Activated CD4-positive, alpha-beta memory T cell treated with anti-CD3 and anti-CD28 coated beads, Interleukin-2, amount 10 ng/mL, durations not matched to agents 7 days and 5 days (primary cell): ENCODE results near the gene SHOX. TPM values are rescaled to one million over a fixed set of nuclear protein-coding genes. Genes with fewer than 3 reads are reported as not detected.

Experiments used
- CTCF ChIA-PET: fragments of 350-600 bp; sonication (Branson Sonifier 250); formaldehyde crosslinking; loops from one replicate; lab custom pipeline; 2021; ENCODE audit warnings: antibody characterized with exemption, inconsistent platforms; lab: Charles Lee
- POLR2A ChIA-PET: fragments of 350-600 bp; sonication (Branson Sonifier 250); formaldehyde crosslinking; loops from one replicate; lab custom pipeline; 2021; ENCODE audit warnings: antibody characterized with exemption; lab: Charles Lee
- DNase-seq: peaks from one replicate; pipeline ENCODE4 v3.0.0-alpha.2; 2020
- H3K27ac Mint-ChIP-seq: one replicate; pipeline ENCODE4 v1.8.0; 2021; ENCODE audit warnings: mild to moderate bottlenecking, mixed read lengths
- H3K27me3 Mint-ChIP-seq: one replicate; pipeline ENCODE4 v1.8.0; 2021; ENCODE audit warnings: mixed read lengths
- H3K36me3 Mint-ChIP-seq: one replicate; pipeline ENCODE4 v1.8.0; 2021; ENCODE audit warnings: low read depth, mixed read lengths
- H3K4me1 Mint-ChIP-seq: one replicate; pipeline ENCODE4 v1.8.0; 2021; ENCODE audit warnings: mixed read lengths
- H3K4me3 Mint-ChIP-seq: one replicate; pipeline ENCODE4 v1.8.0; 2021; ENCODE audit warnings: mild to moderate bottlenecking, mixed read lengths
- H3K9me3 Mint-ChIP-seq: one replicate; pipeline ENCODE4 v1.8.0; 2021; ENCODE audit warnings: mixed read lengths
- total RNA-seq, 2 experiments: library from RNA; stranded (reverse); gene quantifications; one replicate each; pipeline ENCODE4 v1.2.3, GENCODE V29; 2021

Gene SHOX
- total RNA-seq, 2 experiments from 2014 or later, result not detected

DNA sequence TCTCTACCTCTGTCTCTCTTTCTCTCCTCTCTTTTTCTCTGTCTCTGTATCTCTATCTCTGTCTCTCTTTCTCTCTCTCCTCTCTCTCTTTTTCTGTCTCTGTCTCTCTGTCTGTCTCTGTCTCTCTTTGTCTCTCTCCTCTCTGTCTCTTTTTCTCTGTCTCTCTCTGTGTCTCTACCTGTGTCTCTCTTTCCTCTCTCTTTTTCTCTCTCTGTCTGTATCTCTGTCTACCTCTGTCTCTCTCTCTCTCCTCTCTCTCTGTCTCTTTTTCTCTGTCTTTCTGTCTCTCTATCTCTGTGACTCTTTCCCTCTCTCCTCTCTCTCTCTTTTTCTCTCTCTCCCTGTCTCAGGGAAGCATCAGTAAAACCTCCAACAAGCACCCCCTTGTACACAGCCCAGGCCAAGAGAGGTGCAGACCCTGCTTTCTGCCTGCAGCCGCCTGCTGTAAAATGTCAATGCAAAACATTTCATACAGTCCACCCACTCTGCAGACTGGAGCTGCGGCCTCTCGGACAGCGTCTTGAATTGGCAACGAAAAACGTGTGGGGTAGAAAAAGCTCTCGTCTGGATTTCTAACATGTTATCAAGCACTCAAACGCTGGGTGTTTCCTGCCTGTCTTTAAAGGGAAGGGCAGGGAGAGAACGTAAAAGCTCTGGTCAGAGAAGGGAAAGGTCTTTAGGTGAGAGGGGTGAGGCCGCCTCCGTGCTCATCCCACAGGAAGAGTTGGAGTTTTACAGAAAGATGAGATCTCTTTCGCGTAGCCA is 3.7 kb upstream of the SHOX start:
- no peak overlapping the region for H3K4me3 Mint-ChIP-seq
- peaks cover 47% of the 10 kb centered on the region for H3K27me3 Mint-ChIP-seq
- no peak overlapping the region for H3K27ac Mint-ChIP-seq
- POLR2A ChIA-PET, result no interaction called here
- peaks cover 2% of the 10 kb centered on the region for H3K4me1 Mint-ChIP-seq
- H3K9me3 Mint-ChIP-seq, result peaks cover 5% of the 10 kb centered on the region
- no peak for DNase-seq
- CTCF ChIA-PET, result no interaction called here
- H3K36me3 Mint-ChIP-seq, result no peaks in the 10 kb centered on the region

DNA sequence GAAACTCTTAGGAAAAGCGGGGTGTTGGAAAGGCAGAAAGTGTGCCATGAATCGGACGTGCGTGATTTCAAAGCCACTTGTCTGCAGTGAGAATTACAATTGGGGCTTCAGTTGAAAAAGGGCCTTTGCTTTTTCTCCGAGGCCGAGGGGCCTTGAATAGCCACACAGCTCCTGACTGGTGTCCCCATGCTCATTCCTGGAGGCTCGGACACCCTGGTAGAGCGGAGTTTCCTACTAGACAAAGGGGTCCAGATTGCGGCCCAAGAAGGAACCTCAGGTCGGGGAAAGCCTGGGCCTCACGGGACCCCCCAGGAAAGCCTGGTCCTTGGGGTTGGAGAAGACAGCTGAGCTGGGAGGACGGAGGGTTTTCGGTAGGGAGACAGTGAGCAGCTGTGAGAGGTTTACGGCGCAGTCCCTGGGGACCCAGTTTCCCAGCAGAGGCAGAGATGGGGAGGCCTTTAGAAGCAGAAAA is 3.0 kb upstream of the SHOX start:
- no peaks in the 10 kb centered on the region for H3K36me3 Mint-ChIP-seq
- POLR2A ChIA-PET, result no interaction called here
- no peak for DNase-seq
- peaks cover 45% of the 10 kb centered on the region for H3K27me3 Mint-ChIP-seq
- CTCF ChIA-PET, result no interaction called here
- H3K4me3 Mint-ChIP-seq, result no peak overlapping the region
- peaks cover 5% of the 10 kb centered on the region for H3K9me3 Mint-ChIP-seq
- no peak overlapping the region for H3K27ac Mint-ChIP-seq
- peaks cover 2% of the 10 kb centered on the region for H3K4me1 Mint-ChIP-seq

DNA sequence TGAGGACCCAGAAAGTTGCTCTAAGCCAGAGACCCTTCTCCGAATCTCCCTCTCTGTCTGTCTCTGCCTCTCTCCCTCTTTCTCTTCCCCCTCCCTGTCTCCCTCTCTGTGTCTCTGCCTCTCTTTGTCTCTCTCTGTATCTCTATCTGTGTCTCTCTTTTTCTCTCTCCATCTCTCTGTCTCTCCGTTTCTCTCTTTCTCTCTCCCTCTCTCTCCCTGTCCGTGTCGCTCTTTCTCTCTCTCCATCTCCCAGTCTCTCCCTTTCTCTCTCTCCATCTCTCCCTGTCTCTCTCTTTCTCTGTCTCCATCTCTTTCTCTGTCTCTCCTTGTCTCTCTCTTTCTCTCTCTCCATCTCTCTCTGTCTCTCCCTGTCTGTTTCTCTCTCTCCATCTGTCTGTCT is 2.6 kb upstream of the SHOX start:
- POLR2A ChIA-PET, result no interaction called here
- H3K4me1 Mint-ChIP-seq, result peaks cover 2% of the 10 kb centered on the region
- no peak overlapping the region for H3K27ac Mint-ChIP-seq
- CTCF ChIA-PET, result no interaction called here
- no peaks in the 10 kb centered on the region for H3K36me3 Mint-ChIP-seq
- no peak overlapping the region for H3K4me3 Mint-ChIP-seq
- peaks cover 47% of the 10 kb centered on the region for H3K27me3 Mint-ChIP-seq
- no peak for DNase-seq
- H3K9me3 Mint-ChIP-seq, result peaks cover 5% of the 10 kb centered on the region

DNA sequence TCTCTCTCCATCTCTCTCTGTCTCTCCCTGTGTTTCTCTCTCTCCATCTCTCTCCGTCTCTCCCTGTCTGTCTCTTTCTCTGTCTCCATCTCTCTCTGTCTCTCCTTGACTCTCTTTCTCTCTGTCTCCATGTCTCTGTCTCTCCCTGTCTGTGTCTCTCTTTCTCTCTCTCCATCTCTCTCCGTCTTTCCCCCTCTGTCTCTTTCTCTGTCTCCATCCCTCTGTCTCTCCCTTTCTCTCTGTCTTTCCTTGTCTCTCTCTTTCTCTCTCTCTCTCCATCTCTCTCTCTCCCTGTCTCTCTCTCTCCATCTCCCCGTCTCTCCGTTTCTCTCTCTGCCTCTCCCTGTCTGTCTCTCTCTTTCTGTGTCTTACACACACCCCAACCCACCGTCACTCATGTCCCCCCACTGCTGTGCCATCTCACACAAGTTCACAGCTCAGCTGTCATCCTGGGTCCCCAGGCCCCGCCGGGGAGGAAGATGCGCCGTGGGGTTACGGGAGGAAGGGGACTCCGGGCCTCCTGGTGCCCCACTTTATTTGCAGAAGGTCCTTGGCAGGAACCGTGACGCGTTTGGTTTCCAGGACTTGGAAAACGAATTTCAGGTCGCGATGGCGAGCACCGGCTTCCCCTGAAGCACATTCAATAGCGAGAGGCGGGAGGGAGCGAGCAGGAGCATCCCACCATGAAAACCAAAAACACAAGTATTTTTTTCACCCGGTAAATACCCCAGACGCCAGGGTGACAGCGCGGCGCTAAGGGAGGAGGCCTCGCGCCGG is 1.2 kb upstream of the SHOX start:
- peak; percentile 12 for DNase-seq
- CTCF ChIA-PET, result no interaction called here
- no peaks in the 10 kb centered on the region for H3K36me3 Mint-ChIP-seq
- H3K9me3 Mint-ChIP-seq, result peaks cover 5% of the 10 kb centered on the region
- no peaks in the 10 kb centered on the region for H3K4me1 Mint-ChIP-seq
- H3K4me3 Mint-ChIP-seq, result no peak overlapping the region
- POLR2A ChIA-PET, result no interaction called here
- H3K27ac Mint-ChIP-seq, result no peak overlapping the region
- H3K27me3 Mint-ChIP-seq, result peaks cover 50% of the 10 kb centered on the region

DNA sequence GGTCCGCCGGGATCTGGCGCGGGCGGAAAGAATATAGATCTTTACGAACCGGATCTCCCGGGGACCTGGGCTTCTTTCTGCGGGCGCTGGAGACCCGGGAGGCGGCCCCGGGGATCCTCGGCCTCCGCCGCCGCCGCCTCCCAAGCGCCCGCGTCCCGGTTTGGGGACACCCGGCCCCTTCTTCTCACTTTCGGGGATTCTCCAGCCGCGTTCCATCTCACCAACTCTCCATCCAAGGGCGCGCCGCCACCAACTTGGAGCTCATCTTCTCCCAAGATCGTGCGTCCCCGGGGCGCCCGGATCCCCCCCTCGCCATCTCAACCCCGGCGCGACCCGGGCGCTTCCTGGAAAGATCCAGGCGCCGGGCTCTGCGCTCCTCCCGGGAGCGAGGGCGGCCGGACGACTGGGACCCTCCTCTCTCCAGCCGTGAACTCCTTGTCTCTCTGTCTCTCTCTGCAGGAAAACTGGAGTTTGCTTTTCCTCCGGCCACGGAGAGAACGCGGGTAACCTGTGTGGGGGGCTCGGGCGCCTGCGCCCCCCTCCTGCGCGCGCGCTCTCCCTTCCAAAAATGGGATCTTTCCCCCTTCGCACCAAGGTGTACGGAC is 482 bp upstream of the SHOX start:
- Mint-ChIP-seq H3K27me3 (peaks cover 47% of the 10 kb centered on the region), H3K27ac (no peak overlapping the region), H3K4me3 (no peak overlapping the region), H3K9me3 (peaks cover 5% of the 10 kb centered on the region), H3K4me1 (no peaks in the 10 kb centered on the region), H3K36me3 (no peaks in the 10 kb centered on the region)
- ChIA-PET CTCF (no interaction called here), POLR2A (no interaction called here)
- peak; percentile 6 for DNase-seq

DNA sequence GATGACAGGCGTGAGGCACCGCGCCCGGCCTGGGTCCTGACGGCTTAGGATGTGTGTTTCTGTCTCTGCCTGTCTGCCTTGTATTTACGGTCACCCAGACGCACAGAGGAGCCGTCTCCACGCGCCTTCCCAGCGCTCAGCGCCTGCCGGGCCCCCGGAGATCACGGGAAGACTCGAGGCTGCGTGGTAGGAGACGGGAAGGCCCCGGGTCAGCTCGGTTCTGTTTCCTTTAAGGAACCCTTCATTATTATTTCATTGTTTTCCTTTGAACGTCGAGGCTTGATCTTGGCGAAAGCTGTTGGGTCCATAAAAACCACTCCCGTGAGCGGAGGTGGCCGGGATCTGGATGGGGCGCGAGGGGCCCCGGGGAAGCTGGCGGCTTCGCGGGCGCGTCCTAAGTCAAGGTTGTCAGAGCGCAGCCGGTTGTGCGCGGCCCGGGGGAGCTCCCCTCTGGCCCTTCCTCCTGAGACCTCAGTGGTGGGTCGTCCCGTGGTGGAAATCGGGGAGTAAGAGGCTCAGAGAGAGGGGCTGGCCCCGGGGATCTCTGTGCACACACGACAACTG is 1.3 kb downstream of the SHOX start:
- Mint-ChIP-seq H3K36me3 (no peaks in the 10 kb centered on the region), H3K4me1 (no peaks in the 10 kb centered on the region), H3K27ac (no peak overlapping the region), H3K27me3 (peaks cover 52% of the 10 kb centered on the region), H3K4me3 (no peak overlapping the region), H3K9me3 (peaks cover under 1% of the 10 kb centered on the region)
- ChIA-PET POLR2A (no interaction called here), CTCF (no interaction called here)
- peak; percentile 9 for DNase-seq

DNA sequence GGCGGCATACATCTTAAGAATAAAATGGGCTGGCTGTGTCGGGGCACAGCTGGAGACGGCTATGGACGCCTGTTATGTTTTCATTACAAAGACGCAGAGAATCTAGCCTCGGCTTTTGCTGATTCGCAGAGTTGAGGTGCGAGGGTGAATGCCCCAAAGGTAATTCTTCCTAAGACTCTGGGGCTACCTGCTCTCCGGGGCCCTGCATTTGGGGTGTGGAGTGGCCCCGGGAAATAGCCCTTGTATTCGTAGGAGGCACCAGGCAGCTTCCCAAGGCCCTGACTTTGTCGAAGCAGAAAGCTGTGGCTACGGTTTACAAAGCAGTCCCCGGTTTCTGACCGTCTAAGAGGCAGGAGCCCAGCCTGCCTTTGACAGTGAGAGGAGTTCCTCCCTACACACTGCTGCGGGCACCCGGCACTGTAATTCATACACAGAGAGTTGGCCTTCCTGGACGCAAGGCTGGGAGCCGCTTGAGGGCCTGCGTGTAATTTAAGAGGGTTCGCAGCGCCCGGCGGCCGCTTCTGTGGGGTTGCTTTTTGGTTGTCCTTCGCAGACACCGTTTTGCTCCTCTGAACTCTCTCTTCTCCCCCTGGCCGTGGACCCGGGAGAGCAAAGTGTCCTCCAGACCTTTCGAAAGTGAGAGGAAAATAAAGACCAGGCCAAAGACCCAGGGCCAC is 1.9 kb downstream of the SHOX start:
- Mint-ChIP-seq H3K36me3 (no peaks in the 10 kb centered on the region), H3K4me1 (no peaks in the 10 kb centered on the region), H3K27ac (peak overlapping the region; percentile 21), H3K9me3 (no peaks in the 10 kb centered on the region), H3K27me3 (peaks cover 57% of the 10 kb centered on the region), H3K4me3 (no peak overlapping the region)
- DNase-seq, result no peak
- ChIA-PET POLR2A (no interaction called here), CTCF (no interaction called here)

DNA sequence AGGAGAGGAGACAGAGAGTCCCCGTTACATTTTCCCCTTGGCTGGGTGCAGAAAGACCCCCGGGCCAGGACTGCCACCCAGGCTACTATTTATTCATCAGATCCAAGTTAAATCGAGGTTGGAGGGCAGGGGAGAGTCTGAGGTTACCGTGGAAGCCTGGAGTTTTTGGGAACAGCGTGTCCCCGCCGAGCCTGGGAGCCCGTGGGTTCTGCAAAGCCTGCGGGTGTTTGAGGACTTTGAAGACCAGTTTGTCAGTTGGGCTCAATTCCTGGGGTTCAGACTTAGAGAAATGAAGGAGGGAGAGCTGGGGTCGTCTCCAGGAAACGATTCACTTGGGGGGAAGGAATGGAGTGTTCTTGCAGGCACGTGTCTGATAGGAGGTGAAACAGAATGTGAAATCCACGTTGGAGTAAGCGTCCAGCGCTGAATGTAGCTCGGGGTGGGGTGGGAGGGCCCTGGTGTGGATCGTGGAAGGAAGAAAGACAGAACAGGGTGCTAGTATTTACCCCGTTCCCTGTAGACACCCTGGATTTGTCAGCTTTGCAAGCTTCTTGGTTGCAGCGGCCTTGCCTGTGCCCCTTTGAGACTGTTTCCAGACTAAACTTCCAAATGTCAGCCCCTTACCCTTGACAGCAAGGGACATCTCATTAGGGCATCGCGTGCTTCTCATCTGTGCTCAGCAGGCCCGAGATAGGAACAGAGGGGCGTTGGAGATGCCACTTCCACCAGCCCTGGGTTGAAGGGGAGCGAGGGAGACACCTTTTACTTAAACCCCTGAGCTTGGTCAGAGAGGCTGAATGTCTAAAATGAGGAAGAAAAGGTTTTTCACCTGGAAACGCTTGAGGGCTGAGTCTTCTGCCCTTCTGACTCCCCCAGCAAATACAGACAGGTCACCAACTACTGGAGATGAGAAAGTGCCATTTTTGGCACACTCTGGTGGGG is 2.7 kb downstream of the SHOX start:
- no peaks in the 10 kb centered on the region for H3K36me3 Mint-ChIP-seq
- H3K9me3 Mint-ChIP-seq, result no peaks in the 10 kb centered on the region
- ChIA-PET POLR2A (no interaction called here), CTCF (no interaction called here)
- H3K4me3 Mint-ChIP-seq, result no peak overlapping the region
- H3K27ac Mint-ChIP-seq, result peak overlapping the region; percentile 47
- no peaks in the 10 kb centered on the region for H3K4me1 Mint-ChIP-seq
- peaks cover 61% of the 10 kb centered on the region for H3K27me3 Mint-ChIP-seq
- DNase-seq, result peak; percentile 4

DNA sequence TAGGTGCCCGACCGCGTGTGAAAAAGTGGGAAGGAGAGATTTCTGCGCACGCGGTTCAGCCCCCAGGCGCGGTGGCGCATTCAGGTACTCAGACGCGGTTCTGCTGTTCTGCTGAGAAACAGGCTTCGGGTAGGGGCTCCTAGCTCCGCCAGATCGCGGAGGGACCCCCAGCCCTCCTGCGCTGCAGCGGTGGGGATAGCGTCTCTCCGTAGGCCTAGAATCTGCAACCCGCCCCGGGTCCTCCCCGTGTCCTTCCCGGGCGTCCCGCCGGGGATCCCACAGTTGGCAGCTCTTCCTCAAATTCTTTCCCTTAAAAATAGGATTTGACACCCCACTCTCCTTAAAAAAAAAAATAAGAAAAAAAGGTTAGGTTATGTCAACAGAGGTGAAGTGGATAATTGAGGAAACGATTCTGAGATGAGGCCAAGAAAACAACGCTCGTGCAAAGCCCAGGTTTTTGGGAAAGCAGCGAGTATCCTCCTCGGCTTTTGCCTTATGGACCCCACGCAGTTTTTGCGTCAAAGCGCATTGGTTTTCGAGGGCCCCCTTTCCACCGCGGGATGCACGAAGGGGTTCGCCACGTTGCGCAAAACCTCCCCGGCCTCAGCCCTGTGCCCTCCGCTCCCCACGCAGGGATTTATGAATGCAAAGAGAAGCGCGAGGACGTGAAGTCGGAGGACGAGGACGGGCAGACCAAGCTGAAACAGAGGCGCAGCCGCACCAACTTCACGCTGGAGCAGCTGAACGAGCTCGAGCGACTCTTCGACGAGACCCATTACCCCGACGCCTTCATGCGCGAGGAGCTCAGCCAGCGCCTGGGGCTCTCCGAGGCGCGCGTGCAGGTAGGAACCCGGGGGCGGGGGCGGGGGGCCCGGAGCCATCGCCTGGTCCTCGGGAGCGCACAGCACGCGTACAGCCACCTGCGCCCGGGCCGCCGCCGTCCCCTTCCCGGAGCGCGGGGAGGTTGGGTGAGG is 3.7 kb downstream of the SHOX start:
- Mint-ChIP-seq H3K9me3 (no peaks in the 10 kb centered on the region), H3K4me3 (no peak overlapping the region), H3K27me3 (peaks cover 66% of the 10 kb centered on the region), H3K36me3 (no peaks in the 10 kb centered on the region), H3K4me1 (no peaks in the 10 kb centered on the region), H3K27ac (no peak overlapping the region)
- CTCF ChIA-PET, result no interaction called here
- no peak for DNase-seq
- POLR2A ChIA-PET, result no interaction called here

DNA sequence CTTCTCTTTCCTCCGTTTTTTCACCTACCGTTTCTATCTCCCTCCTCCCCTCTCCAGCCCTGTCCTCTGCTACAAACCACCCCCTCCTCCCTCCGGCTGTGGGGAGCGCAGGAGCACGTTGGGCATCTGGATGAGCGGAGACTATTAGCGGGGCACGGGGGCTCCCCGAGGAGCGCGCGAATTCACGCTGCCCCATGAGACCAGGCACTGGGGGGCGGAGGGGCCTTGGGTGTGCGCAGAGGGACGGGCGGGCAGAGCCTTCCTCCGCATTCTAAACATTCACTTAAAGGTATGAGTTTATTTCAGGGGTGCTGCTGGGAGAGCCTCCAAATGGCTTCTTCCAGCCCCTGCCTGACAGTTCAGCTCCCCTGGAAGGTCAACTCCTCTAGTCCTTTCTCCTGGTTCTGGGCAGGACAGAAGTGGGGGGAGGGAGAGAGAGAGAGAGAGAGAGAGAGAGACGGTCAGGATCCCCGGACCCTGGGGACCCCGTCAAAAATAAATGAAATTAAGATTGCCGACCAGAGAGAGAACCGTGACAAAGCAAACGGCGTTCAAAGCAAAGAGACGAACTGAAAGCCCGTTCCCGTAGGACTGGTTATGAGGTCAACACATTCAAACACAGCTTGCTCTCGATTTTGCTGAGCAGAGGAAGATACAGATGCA is 5.0 kb downstream of the SHOX start:
- no peaks in the 10 kb centered on the region for H3K9me3 Mint-ChIP-seq
- no peak overlapping the region for H3K27ac Mint-ChIP-seq
- no peak overlapping the region for H3K4me3 Mint-ChIP-seq
- CTCF ChIA-PET, result no interaction called here
- H3K4me1 Mint-ChIP-seq, result no peaks in the 10 kb centered on the region
- H3K36me3 Mint-ChIP-seq, result no peaks in the 10 kb centered on the region
- POLR2A ChIA-PET, result no interaction called here
- peak; percentile 11 for DNase-seq
- peaks cover 61% of the 10 kb centered on the region for H3K27me3 Mint-ChIP-seq
